CD14-positive monocyte (primary cell): ENCODE data around the gene ATRX. TPM values are rescaled to one million over a fixed set of nuclear protein-coding genes. Genes with fewer than 3 reads are reported as not detected.

Experiments
- DNase-seq, 3 donors: peaks; one replicate each; pipeline ENCODE4 v3.0.0-alpha.2; 2011 to 2022
- H2AFZ ChIP-seq: 2 replicates; pipeline ENCODE4 v1.6.0; 2012; ENCODE audit warnings: mild to moderate bottlenecking, low read depth, low read length, inconsistent platforms; ENCODE audit not compliant: insufficient read depth, poor library complexity, severe bottlenecking
- H3K27ac ChIP-seq, 2 donors: 1 replicate in 1 of 2; 2 replicates in 1 of 2; pipeline ENCODE4 v1.5.1; 2012 to 2013; ENCODE audit warnings: low read length in 2 of 2, control low read depth in 1 of 2, inconsistent platforms in 1 of 2, low read depth in 1 of 2, mild to moderate bottlenecking in 1 of 2
- H3K27me3 ChIP-seq, 2 donors: one replicate each; pipeline versions ENCODE4 v1.6.0 to v1.6.1; 2011 to 2013; ENCODE audit warnings: low read length in 2 of 2; ENCODE audit not compliant: control insufficient read depth in 2 of 2, insufficient read depth in 2 of 2
- H3K36me3 ChIP-seq, 2 donors: replicated peaks in 1 of 2; 1 replicate in 1 of 2; 2 replicates in 1 of 2; pipeline versions ENCODE4 v1.5.1 to v1.6.1; 2012 to 2013; ENCODE audit warnings: low read length in 2 of 2, control low read depth in 1 of 2, inconsistent platforms in 1 of 2, mild to moderate bottlenecking in 1 of 2; ENCODE audit not compliant: insufficient read depth in 2 of 2, control insufficient read depth in 1 of 2
- H3K4me1 ChIP-seq, 2 donors: 1 replicate in 1 of 2; 2 replicates in 1 of 2; pipeline versions ENCODE4 v1.5.1 to v1.6.1; 2012 to 2013; ENCODE audit warnings: low read length in 2 of 2, control low read depth in 1 of 2, inconsistent platforms in 1 of 2, mild to moderate bottlenecking in 1 of 2, moderate library complexity in 1 of 2; ENCODE audit not compliant: insufficient read depth in 2 of 2, control insufficient read depth in 1 of 2
- H3K4me2 ChIP-seq: replicated peaks from 2 replicates; pipeline ENCODE3; 2012; ENCODE audit warnings: low read length, moderate library complexity, mild to moderate bottlenecking; ENCODE audit not compliant: poor library complexity, severe bottlenecking; ENCODE audit errors: extremely low read depth
- H3K4me3 ChIP-seq, 3 experiments: fragments of 200-600 bp in 1 of 3; sonication (generic) in 1 of 3; replicated peaks in 1 of 3; 1 replicate in 2 of 3; 2 replicates in 1 of 3; pipeline ENCODE4 v1.5.1; 2011 to 2013; ENCODE audit warnings: low read length in 3 of 3, mild to moderate bottlenecking in 3 of 3, control low read depth in 2 of 3, low read depth in 2 of 3, inconsistent platforms in 1 of 3, moderate library complexity in 1 of 3
- H3K79me2 ChIP-seq: 2 replicates; pipeline ENCODE4 v1.6.0; 2012; ENCODE audit warnings: mild to moderate bottlenecking, control low read depth, inconsistent platforms, low read length, moderate library complexity; ENCODE audit not compliant: insufficient read depth
- H3K9ac ChIP-seq: 2 replicates; pipeline ENCODE4 v1.6.0; 2017; ENCODE audit warnings: low read length, mild to moderate bottlenecking; ENCODE audit not compliant: insufficient read depth, poor library complexity, severe bottlenecking
- H3K9me3 ChIP-seq, 2 donors: replicated peaks in 1 of 2; 1 replicate in 1 of 2; 2 replicates in 1 of 2; pipeline versions ENCODE4 v1.5.1 to v1.6.1; 2012 to 2013; ENCODE audit warnings: low read length in 2 of 2, control low read depth in 1 of 2; ENCODE audit not compliant: control insufficient read depth in 1 of 2, insufficient read depth in 1 of 2
- H4K20me1 ChIP-seq: 2 replicates; pipeline ENCODE4 v1.6.0; 2012; ENCODE audit warnings: mild to moderate bottlenecking, low read length, control low read depth, moderate library complexity; ENCODE audit not compliant: insufficient read depth
- H3K27ac Mint-ChIP-seq, 7 donors: one replicate each; pipeline ENCODE4 v1.8.0; 2020; ENCODE audit warnings: mild to moderate bottlenecking in 7 of 7, mixed read lengths in 7 of 7, moderate library complexity in 6 of 7, inconsistent platforms in 2 of 7
- H3K27me3 Mint-ChIP-seq, 3 donors: one replicate each; pipeline ENCODE4 v1.8.0; 2021 to 2022; ENCODE audit warnings: low read depth in 3 of 3, mild to moderate bottlenecking in 3 of 3, mixed read lengths in 3 of 3, moderate library complexity in 3 of 3, inconsistent platforms in 1 of 3
- H3K36me3 Mint-ChIP-seq, 2 donors: one replicate each; pipeline ENCODE4 v1.8.0; 2020; ENCODE audit warnings: mixed read lengths in 2 of 2, inconsistent platforms in 1 of 2, mild to moderate bottlenecking in 1 of 2
- H3K4me1 Mint-ChIP-seq: one replicate; pipeline ENCODE4 v1.8.0; 2020; ENCODE audit warnings: mild to moderate bottlenecking, mixed read lengths
- H3K4me3 Mint-ChIP-seq, 2 donors: one replicate each; pipeline ENCODE4 v1.8.0; 2020; ENCODE audit warnings: mild to moderate bottlenecking in 2 of 2, mixed read lengths in 2 of 2, moderate library complexity in 1 of 2
- H3K9me3 Mint-ChIP-seq, 7 donors: one replicate each; pipeline ENCODE4 v1.8.0; 2020 to 2022; ENCODE audit warnings: mixed read lengths in 7 of 7, mild to moderate bottlenecking in 6 of 7, moderate library complexity in 6 of 7, inconsistent platforms in 2 of 7
- CTCF ChIP-seq: fragments of 200-600 bp; IDR thresholded peaks from one replicate; pipeline ENCODE4 v1.8.0; 2022; ENCODE audit warnings: antibody characterized with exemption, mild to moderate bottlenecking
- WGBS: methylation state at CpG from one replicate; pipeline ENCODE4 v1.1.5; 2013; ENCODE audit warnings: missing lambda C conversion rate; ENCODE audit not compliant: insufficient coverage; 5-methylcytosine and 5-hydroxymethylcytosine counted together
- intact Hi-C, 2 donors: fragments of 100-400 bp; cut with micrococcal nuclease; formaldehyde crosslinking; loops; one replicate each; pipeline versions ENCODE4 v1.15.0 to v1.15.1; 2023
- polyA plus RNA-seq, 3 donors: library from polyadenylated mRNA; depleted of rRNA in 1 of 3; unstranded in 2 of 3; stranded (reverse) in 1 of 3; fragments of 300-500 nt in 2 of 3; fragments of >200 nt in 1 of 3; fragmentation: Illumina TruSeq in 2 of 3; gene quantifications; 1 replicate in 2 of 3; 2 replicates in 1 of 3; pipeline ENCODE4 v1.2.3, GENCODE V29; 2012 to 2021

The ATRX gene
- polyA plus RNA-seq, 3 donors: 8.6 to 18.3 (median 17.3) TPM

- Histone ChIP-seq H4K20me1 (no peaks in the 10 kb centered on the region), H2AFZ (no peak overlapping the region), H3K9me3 (no peaks in the 10 kb centered on the region), H3K4me2 (no peak overlapping the region), H3K79me2 (no peaks in the 10 kb centered on the region), H3K27ac (no peak overlapping the region), H3K27me3 (no peaks in the 10 kb centered on the region), H3K4me3 (no peak overlapping the region), H3K36me3 (peaks cover 32 to 53% of the 10 kb centered on the region in 2 donors), H3K4me1 (no peaks in the 10 kb centered on the region), H3K9ac (no peak overlapping the region)
- no peaks in the 10 kb centered on the region for H3K4me1 Mint-ChIP-seq
- H3K27me3 Mint-ChIP-seq: no peaks in the 10 kb centered on the region
- H3K27ac Mint-ChIP-seq: no peak overlapping the region
- H3K36me3 Mint-ChIP-seq: peaks cover 54 to 61% of the 10 kb centered on the region in 2 donors
- intact Hi-C loops: no loop called here
- WGBS: no CpG with 5 or more reads among the region's 1 CpG
- no peak for TF ChIP-seq CTCF
- no peak overlapping the region for H3K4me3 Mint-ChIP-seq
- peaks cover 0 to 4% (median 0%) of the 10 kb centered on the region in 7 donors for H3K9me3 Mint-ChIP-seq
- DNase-seq: no peak
Observed at GRCh38 chrX:77519765-77520164, 266.3 kb downstream of the ATRX start.

GRCh38 chrX:77514177-77514576, 271.8 kb downstream of the ATRX start:
- TF ChIP-seq CTCF: no peak
- Mint-ChIP-seq H3K27ac (no peak overlapping the region), H3K4me1 (no peaks in the 10 kb centered on the region), H3K9me3 (peaks cover 0 to 12% (median 4%) of the 10 kb centered on the region in 7 donors), H3K36me3 (peaks cover 54 to 61% of the 10 kb centered on the region in 2 donors), H3K4me3 (no peak overlapping the region), H3K27me3 (no peaks in the 10 kb centered on the region)
- Histone ChIP-seq H3K9ac (no peak overlapping the region), H3K79me2 (no peaks in the 10 kb centered on the region), H3K27ac (no peak overlapping the region), H4K20me1 (no peaks in the 10 kb centered on the region), H3K27me3 (no peaks in the 10 kb centered on the region), H3K9me3 (no peaks in the 10 kb centered on the region), H3K4me1 (no peaks in the 10 kb centered on the region), H2AFZ (no peak overlapping the region), H3K4me2 (no peak overlapping the region), H3K4me3 (no peak overlapping the region), H3K36me3 (peaks cover 17 to 49% of the 10 kb centered on the region in 2 donors)
- no peak for DNase-seq
- WGBS: no CpG with 5 or more reads among the region's 1 CpG
- intact Hi-C loops: no loop called here
